Adrenal gland (tissue), 12 donors: ENCODE results near the gene NLRP11. TPM values are rescaled to one million over a fixed set of nuclear protein-coding genes. Genes with fewer than 3 reads are reported as not detected.

Experiments
- DNase-seq, 7 donors: peaks; one replicate each; pipeline ENCODE4 v3.0.0-alpha.2; 2019 to 2020
- H3K27ac ChIP-seq, 5 donors: fragments of 200-600 bp; sonication (generic) in 4 of 5; 1 replicate in 3 of 5; 2 replicates in 2 of 5; pipeline versions ENCODE4 v1.5.1 to v1.8.0; 2016 to 2020; ENCODE audit warnings: mild to moderate bottlenecking in 1 of 5
- H3K27me3 ChIP-seq: fragments of 200-600 bp; 2 replicates; pipeline ENCODE4 v1.8.0; 2021
- H3K36me3 ChIP-seq, 2 donors: fragments of 200-600 bp; replicated peaks in 1 of 2; 1 replicate in 1 of 2; 2 replicates in 1 of 2; pipeline versions ENCODE4 v1.5.1 to v1.8.0; 2018 to 2022
- H3K4me1 ChIP-seq, 2 donors: fragments of 200-600 bp; replicated peaks in 1 of 2; 1 replicate in 1 of 2; 2 replicates in 1 of 2; pipeline versions ENCODE4 v1.5.1 to v1.8.0; 2018 to 2021
- H3K4me3 ChIP-seq, 4 donors: fragments of 200-600 bp; sonication (generic) in 3 of 4; one replicate each; pipeline ENCODE4 v1.5.1; 2016 to 2018
- H3K9me3 ChIP-seq, 3 donors: fragments of 200-600 bp; sonication (generic) in 1 of 3; replicated peaks in 1 of 3; 1 replicate in 2 of 3; 2 replicates in 1 of 3; pipeline versions ENCODE4 v1.5.1 to v1.8.0; 2016 to 2021
- CTCF ChIP-seq, 6 experiments: fragments of 450-650 bp in 4 of 6; fragments of 200-600 bp in 2 of 6; sonication (generic) in 1 of 6; IDR thresholded peaks; 1 replicate in 5 of 6; 2 replicates in 1 of 6; pipeline versions ENCODE4 v1.5.1 to v1.8.0; 2016 to 2021; ENCODE audit warnings: antibody characterized with exemption in 6 of 6, mild to moderate bottlenecking in 2 of 6, moderate library complexity in 1 of 6
- POLR2A ChIP-seq, 2 donors: fragments of 450-650 bp; IDR thresholded peaks; one replicate each; pipeline ENCODE4 v1.6.1; 2017; ENCODE audit warnings: antibody characterized with exemption in 2 of 2, mild to moderate bottlenecking in 2 of 2, moderate library complexity in 1 of 2
- WGBS, 4 donors: extraction: QIAGEN DNeasy Blood & Tissue Kit in 2 of 4; methylation state at CpG; one replicate each; pipeline versions ENCODE4 v1.1.5 to v1.1.7; 2013 to 2017; 5-methylcytosine and 5-hydroxymethylcytosine counted together
- intact Hi-C, 2 donors: fragments of 100-400 bp; cut with DNase I; formaldehyde crosslinking; loops; one replicate each; pipeline versions ENCODE4 v1.14.1 to v1.15.0; 2022 to 2023
- polyA plus RNA-seq, 3 donors: library from polyadenylated mRNA; stranded (reverse); fragments of 200-250 nt in 2 of 3; fragments of 350-450 nt in 1 of 3; fragmentation: Illumina TruSeq in 1 of 3; extraction: RNeasy Lipid Tissue Mini Kit (QIAGEN cat#74804) in 1 of 3; gene quantifications; one replicate each; pipeline ENCODE4 v1.2.3, GENCODE V29; 2013 to 2014
- total RNA-seq, 9 donors: library from RNA; depleted of rRNA in 4 of 9; stranded (reverse); fragments of >200 nt in 4 of 9; fragments of 120-200 nt in 1 of 9; fragmentation: NEBNext Ultra II Directional in 1 of 9; extraction: Animal tissue kit (Norgen Biotek cat#: 25700) in 1 of 9; gene quantifications; one replicate each; pipeline versions ENCODE4 v1.1.0 to v1.2.4, GENCODE V29; 2013 to 2023
- donor health status: healthy with polysubstance abuse.
- donor health status: Bipolar disorder and iron deficiency.
- donor health status: DM: yes; HTN: yes; CAD: no.
- donor health status: DM: no; HTN: no; CAD: no.
- donor health status: DM: no; HTN: no; CAD: no.
- donor health status: DM: yes; HTN: yes; CAD: no.

NLRP11 gene
- total and polyA plus RNA-seq, 12 donors: 0.06 to 0.11 TPM; not detected in 10

- no peak overlapping the region for H3K27ac ChIP-seq
- no peaks in the 10 kb centered on the region for H3K36me3 ChIP-seq
- H3K4me1 ChIP-seq: no peaks in the 10 kb centered on the region
- H3K4me3 ChIP-seq: no peak overlapping the region
- H3K9me3 ChIP-seq: no peaks in the 10 kb centered on the region
- no peak for DNase-seq
- intact Hi-C loops: no loop called here
- WGBS, 4 donors: 51 to 60% (median 53%) methylated on average over 3 of the region's 3 CpGs
- TF ChIP-seq POLR2A (IDR thresholded peaks at IDR 0.05): no peak
- no peaks in the 10 kb centered on the region for H3K27me3 ChIP-seq
Observed at GRCh38 chr19:55866521-55866920, 34.7 kb upstream of the NLRP11 start.

- H3K27ac ChIP-seq: no peak overlapping the region
- no peak overlapping the region for H3K4me3 ChIP-seq
Observed at GRCh38 chr19:55858969-55859368, 27.2 kb upstream of the NLRP11 start.

DNA sequence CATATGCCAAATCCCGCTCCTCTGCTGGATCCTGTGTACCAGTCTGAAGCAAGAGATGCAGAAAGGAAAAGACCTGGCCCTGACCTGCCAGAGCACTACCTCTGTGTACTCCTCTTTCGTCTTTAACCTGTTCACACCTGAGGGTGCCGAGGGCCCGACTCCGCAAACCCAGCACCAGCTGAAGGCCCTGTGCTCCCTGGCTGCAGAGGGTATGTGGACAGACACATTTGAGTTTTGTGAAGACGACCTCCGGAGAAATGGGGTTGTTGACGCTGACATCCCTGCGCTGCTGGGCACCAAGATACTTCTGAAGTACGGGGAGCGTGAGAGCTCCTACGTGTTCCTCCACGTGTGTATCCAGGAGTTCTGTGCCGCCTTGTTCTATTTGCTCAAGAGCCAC lies 26.6 kb upstream of the NLRP11 start:
- Histone ChIP-seq H3K9me3 (no peaks in the 10 kb centered on the region), H3K27me3 (no peaks in the 10 kb centered on the region), H3K4me3 (no peak overlapping the region), H3K4me1 (no peaks in the 10 kb centered on the region), H3K36me3 (no peaks in the 10 kb centered on the region), H3K27ac (no peak overlapping the region)
- DNase-seq: no peak
- 85 to 89% (median 88%) methylated on average over 14 of the region's 14 CpGs for WGBS, 4 donors
- intact Hi-C loops: no loop called here
- no peak for TF ChIP-seq POLR2A (IDR thresholded peaks at IDR 0.05)
- TF ChIP-seq CTCF (IDR thresholded peaks at IDR 0.05): no peak

More at GRCh38 chr19:55858969-55859368, 27.2 kb upstream of the NLRP11 start:
- Histone ChIP-seq H3K27me3 (no peaks in the 10 kb centered on the region), H3K36me3 (no peaks in the 10 kb centered on the region), H3K4me1 (no peaks in the 10 kb centered on the region), H3K9me3 (no peaks in the 10 kb centered on the region)
- 55 to 71% (median 66%) methylated on average over 5 of the region's 5 CpGs for WGBS, 4 donors
- no peak for DNase-seq
- intact Hi-C loops: no loop called here
- TF ChIP-seq POLR2A (IDR thresholded peaks at IDR 0.05) (no peak), CTCF (IDR thresholded peaks at IDR 0.05) (no peak)

DNA sequence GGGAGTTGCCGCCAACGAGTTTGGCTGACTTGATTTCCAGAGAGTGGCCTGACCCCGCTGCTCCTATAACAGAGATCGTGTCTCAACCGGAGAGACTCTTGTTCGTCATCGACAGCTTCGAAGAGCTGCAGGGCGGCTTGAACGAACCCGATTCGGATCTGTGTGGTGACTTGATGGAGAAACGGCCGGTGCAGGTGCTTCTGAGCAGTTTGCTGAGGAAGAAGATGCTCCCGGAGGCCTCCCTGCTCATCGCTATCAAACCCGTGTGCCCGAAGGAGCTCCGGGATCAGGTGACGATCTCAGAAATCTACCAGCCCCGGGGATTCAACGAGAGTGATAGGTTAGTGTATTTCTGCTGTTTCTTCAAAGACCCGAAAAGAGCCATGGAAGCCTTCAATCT lies 26.2 kb upstream of the NLRP11 start:
- intact Hi-C loops: no loop called here
- H3K27ac ChIP-seq: no peak overlapping the region
- no peak for DNase-seq
- no peaks in the 10 kb centered on the region for H3K9me3 ChIP-seq
- no peak for TF ChIP-seq CTCF (IDR thresholded peaks at IDR 0.05)
- TF ChIP-seq POLR2A (IDR thresholded peaks at IDR 0.05): no peak
- no peak overlapping the region for H3K4me3 ChIP-seq
- 86 to 91% (median 88%) methylated on average over 21 to 23 of the region's 23 CpGs for WGBS, 4 donors
- no peaks in the 10 kb centered on the region for H3K4me1 ChIP-seq
- no peaks in the 10 kb centered on the region for H3K36me3 ChIP-seq
- H3K27me3 ChIP-seq: no peaks in the 10 kb centered on the region

GRCh38 chr19:55857149-55857548 lies 25.4 kb upstream of the NLRP11 start:
- H3K9me3 ChIP-seq: no peaks in the 10 kb centered on the region
- TF ChIP-seq CTCF (IDR thresholded peaks at IDR 0.05): no peak
- TF ChIP-seq POLR2A (IDR thresholded peaks at IDR 0.05): no peak
- no peaks in the 10 kb centered on the region for H3K27me3 ChIP-seq
- intact Hi-C loops: no loop called here
- no peak for DNase-seq
- H3K4me1 ChIP-seq: no peaks in the 10 kb centered on the region
- no peak overlapping the region for H3K27ac ChIP-seq
- no peak overlapping the region for H3K4me3 ChIP-seq
- 48 to 76% (median 63%) methylated on average over 4 of the region's 4 CpGs for WGBS, 4 donors
- H3K36me3 ChIP-seq: no peaks in the 10 kb centered on the region
